CD14-positive monocyte (primary cell): ENCODE results near the gene CUL4A. TPM values are rescaled to one million over a fixed set of nuclear protein-coding genes. Genes with fewer than 3 reads are reported as not detected.

ENCODE experiments used
- DNase-seq, 3 donors: peaks; one replicate each; pipeline ENCODE4 v3.0.0-alpha.2; 2011 to 2022
- H2AFZ ChIP-seq: 2 replicates; pipeline ENCODE4 v1.6.0; 2012; ENCODE audit warnings: mild to moderate bottlenecking, low read depth, low read length, inconsistent platforms; ENCODE audit not compliant: insufficient read depth, poor library complexity, severe bottlenecking
- H3K27ac ChIP-seq, 2 donors: 1 replicate in 1 of 2; 2 replicates in 1 of 2; pipeline ENCODE4 v1.5.1; 2012 to 2013; ENCODE audit warnings: low read length in 2 of 2, control low read depth in 1 of 2, inconsistent platforms in 1 of 2, low read depth in 1 of 2, mild to moderate bottlenecking in 1 of 2
- H3K27me3 ChIP-seq, 2 donors: one replicate each; pipeline versions ENCODE4 v1.6.0 to v1.6.1; 2011 to 2013; ENCODE audit warnings: low read length in 2 of 2; ENCODE audit not compliant: control insufficient read depth in 2 of 2, insufficient read depth in 2 of 2
- H3K36me3 ChIP-seq, 2 donors: replicated peaks in 1 of 2; 1 replicate in 1 of 2; 2 replicates in 1 of 2; pipeline versions ENCODE4 v1.5.1 to v1.6.1; 2012 to 2013; ENCODE audit warnings: low read length in 2 of 2, control low read depth in 1 of 2, inconsistent platforms in 1 of 2, mild to moderate bottlenecking in 1 of 2; ENCODE audit not compliant: insufficient read depth in 2 of 2, control insufficient read depth in 1 of 2
- H3K4me1 ChIP-seq, 2 donors: 1 replicate in 1 of 2; 2 replicates in 1 of 2; pipeline versions ENCODE4 v1.5.1 to v1.6.1; 2012 to 2013; ENCODE audit warnings: low read length in 2 of 2, control low read depth in 1 of 2, inconsistent platforms in 1 of 2, mild to moderate bottlenecking in 1 of 2, moderate library complexity in 1 of 2; ENCODE audit not compliant: insufficient read depth in 2 of 2, control insufficient read depth in 1 of 2
- H3K4me2 ChIP-seq: replicated peaks from 2 replicates; pipeline ENCODE3; 2012; ENCODE audit warnings: low read length, moderate library complexity, mild to moderate bottlenecking; ENCODE audit not compliant: poor library complexity, severe bottlenecking; ENCODE audit errors: extremely low read depth
- H3K4me3 ChIP-seq, 3 experiments: fragments of 200-600 bp in 1 of 3; sonication (generic) in 1 of 3; replicated peaks in 1 of 3; 1 replicate in 2 of 3; 2 replicates in 1 of 3; pipeline ENCODE4 v1.5.1; 2011 to 2013; ENCODE audit warnings: low read length in 3 of 3, mild to moderate bottlenecking in 3 of 3, control low read depth in 2 of 3, low read depth in 2 of 3, inconsistent platforms in 1 of 3, moderate library complexity in 1 of 3
- H3K79me2 ChIP-seq: 2 replicates; pipeline ENCODE4 v1.6.0; 2012; ENCODE audit warnings: mild to moderate bottlenecking, control low read depth, inconsistent platforms, low read length, moderate library complexity; ENCODE audit not compliant: insufficient read depth
- H3K9ac ChIP-seq: 2 replicates; pipeline ENCODE4 v1.6.0; 2017; ENCODE audit warnings: low read length, mild to moderate bottlenecking; ENCODE audit not compliant: insufficient read depth, poor library complexity, severe bottlenecking
- H3K9me3 ChIP-seq, 2 donors: replicated peaks in 1 of 2; 1 replicate in 1 of 2; 2 replicates in 1 of 2; pipeline versions ENCODE4 v1.5.1 to v1.6.1; 2012 to 2013; ENCODE audit warnings: low read length in 2 of 2, control low read depth in 1 of 2; ENCODE audit not compliant: control insufficient read depth in 1 of 2, insufficient read depth in 1 of 2
- H4K20me1 ChIP-seq: 2 replicates; pipeline ENCODE4 v1.6.0; 2012; ENCODE audit warnings: mild to moderate bottlenecking, low read length, control low read depth, moderate library complexity; ENCODE audit not compliant: insufficient read depth
- H3K27ac Mint-ChIP-seq, 7 donors: one replicate each; pipeline ENCODE4 v1.8.0; 2020; ENCODE audit warnings: mild to moderate bottlenecking in 7 of 7, mixed read lengths in 7 of 7, moderate library complexity in 6 of 7, inconsistent platforms in 2 of 7
- H3K27me3 Mint-ChIP-seq, 3 donors: one replicate each; pipeline ENCODE4 v1.8.0; 2021 to 2022; ENCODE audit warnings: low read depth in 3 of 3, mild to moderate bottlenecking in 3 of 3, mixed read lengths in 3 of 3, moderate library complexity in 3 of 3, inconsistent platforms in 1 of 3
- H3K36me3 Mint-ChIP-seq, 2 donors: one replicate each; pipeline ENCODE4 v1.8.0; 2020; ENCODE audit warnings: mixed read lengths in 2 of 2, inconsistent platforms in 1 of 2, mild to moderate bottlenecking in 1 of 2
- H3K4me1 Mint-ChIP-seq: one replicate; pipeline ENCODE4 v1.8.0; 2020; ENCODE audit warnings: mild to moderate bottlenecking, mixed read lengths
- H3K4me3 Mint-ChIP-seq, 2 donors: one replicate each; pipeline ENCODE4 v1.8.0; 2020; ENCODE audit warnings: mild to moderate bottlenecking in 2 of 2, mixed read lengths in 2 of 2, moderate library complexity in 1 of 2
- H3K9me3 Mint-ChIP-seq, 7 donors: one replicate each; pipeline ENCODE4 v1.8.0; 2020 to 2022; ENCODE audit warnings: mixed read lengths in 7 of 7, mild to moderate bottlenecking in 6 of 7, moderate library complexity in 6 of 7, inconsistent platforms in 2 of 7
- WGBS: methylation state at CpG from one replicate; pipeline ENCODE4 v1.1.5; 2013; ENCODE audit warnings: missing lambda C conversion rate; ENCODE audit not compliant: insufficient coverage; 5-methylcytosine and 5-hydroxymethylcytosine counted together
- intact Hi-C, 2 donors: fragments of 100-400 bp; cut with micrococcal nuclease; formaldehyde crosslinking; loops; one replicate each; pipeline versions ENCODE4 v1.15.0 to v1.15.1; 2023
- polyA plus RNA-seq, 3 donors: library from polyadenylated mRNA; depleted of rRNA in 1 of 3; unstranded in 2 of 3; stranded (reverse) in 1 of 3; fragments of 300-500 nt in 2 of 3; fragments of >200 nt in 1 of 3; fragmentation: Illumina TruSeq in 2 of 3; gene quantifications; 1 replicate in 2 of 3; 2 replicates in 1 of 3; pipeline ENCODE4 v1.2.3, GENCODE V29; 2012 to 2021
- TF ChIP-seq, protein P1 (sequence below): fragments of 200-600 bp; IDR thresholded peaks from one replicate; pipeline ENCODE4 v1.8.0; 2022; ENCODE audit warnings: antibody characterized with exemption, mild to moderate bottlenecking

The CUL4A gene
- polyA plus RNA-seq, 3 donors = 32.0 to 53.9 (median 33.7) TPM

DNA sequence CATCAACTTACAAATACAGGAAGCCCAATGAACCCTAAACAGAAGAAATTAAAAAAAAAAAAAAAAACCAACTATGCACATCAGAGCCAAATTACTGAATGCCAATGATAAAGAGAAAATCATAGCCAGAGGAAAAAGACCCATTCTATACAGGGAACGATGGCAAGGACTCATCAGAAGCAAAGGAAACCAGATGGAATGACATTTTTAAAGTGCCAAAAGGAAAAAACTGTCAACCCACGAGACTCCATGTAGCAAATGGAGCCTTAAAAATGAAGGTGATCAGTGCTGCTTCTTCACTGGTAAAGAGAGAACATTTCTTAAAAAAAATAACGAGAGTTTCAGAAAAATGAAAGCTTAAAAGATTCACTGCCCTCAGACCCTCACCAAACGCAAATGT is 19.2 kb upstream of the CUL4A start:
- intact Hi-C loops = no loop called here
- Histone ChIP-seq H3K9me3 (no peaks in the 10 kb centered on the region), H3K4me1 (peaks cover 0 to 10% of the 10 kb centered on the region in 2 donors), H3K9ac (no peak overlapping the region), H3K36me3 (peaks cover 46 to 71% of the 10 kb centered on the region in 2 donors), H3K4me3 (no peak overlapping the region), H2AFZ (no peak overlapping the region), H3K27me3 (no peaks in the 10 kb centered on the region), H3K79me2 (no peaks in the 10 kb centered on the region), H4K20me1 (no peaks in the 10 kb centered on the region), H3K4me2 (no peak overlapping the region), H3K27ac (no peak overlapping the region)
- TF ChIP-seq, protein P1, sequence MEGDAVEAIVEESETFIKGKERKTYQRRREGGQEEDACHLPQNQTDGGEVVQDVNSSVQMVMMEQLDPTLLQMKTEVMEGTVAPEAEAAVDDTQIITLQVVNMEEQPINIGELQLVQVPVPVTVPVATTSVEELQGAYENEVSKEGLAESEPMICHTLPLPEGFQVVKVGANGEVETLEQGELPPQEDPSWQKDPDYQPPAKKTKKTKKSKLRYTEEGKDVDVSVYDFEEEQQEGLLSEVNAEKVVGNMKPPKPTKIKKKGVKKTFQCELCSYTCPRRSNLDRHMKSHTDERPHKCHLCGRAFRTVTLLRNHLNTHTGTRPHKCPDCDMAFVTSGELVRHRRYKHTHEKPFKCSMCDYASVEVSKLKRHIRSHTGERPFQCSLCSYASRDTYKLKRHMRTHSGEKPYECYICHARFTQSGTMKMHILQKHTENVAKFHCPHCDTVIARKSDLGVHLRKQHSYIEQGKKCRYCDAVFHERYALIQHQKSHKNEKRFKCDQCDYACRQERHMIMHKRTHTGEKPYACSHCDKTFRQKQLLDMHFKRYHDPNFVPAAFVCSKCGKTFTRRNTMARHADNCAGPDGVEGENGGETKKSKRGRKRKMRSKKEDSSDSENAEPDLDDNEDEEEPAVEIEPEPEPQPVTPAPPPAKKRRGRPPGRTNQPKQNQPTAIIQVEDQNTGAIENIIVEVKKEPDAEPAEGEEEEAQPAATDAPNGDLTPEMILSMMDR = no peak
- 100% methylated on average over 1 of the region's 4 CpGs for WGBS
- no peak for DNase-seq
- no peaks in the 10 kb centered on the region for H3K9me3 Mint-ChIP-seq
- H3K4me1 Mint-ChIP-seq = peaks cover 11% of the 10 kb centered on the region
- H3K4me3 Mint-ChIP-seq = no peak overlapping the region
- H3K27ac Mint-ChIP-seq = peak overlapping the region in 2 of 7 donors; percentile 62 to 80
- peaks cover 70 to 78% of the 10 kb centered on the region in 2 donors for H3K36me3 Mint-ChIP-seq
- peaks cover 0 to 2% (median 0%) of the 10 kb centered on the region in 3 donors for H3K27me3 Mint-ChIP-seq

DNA sequence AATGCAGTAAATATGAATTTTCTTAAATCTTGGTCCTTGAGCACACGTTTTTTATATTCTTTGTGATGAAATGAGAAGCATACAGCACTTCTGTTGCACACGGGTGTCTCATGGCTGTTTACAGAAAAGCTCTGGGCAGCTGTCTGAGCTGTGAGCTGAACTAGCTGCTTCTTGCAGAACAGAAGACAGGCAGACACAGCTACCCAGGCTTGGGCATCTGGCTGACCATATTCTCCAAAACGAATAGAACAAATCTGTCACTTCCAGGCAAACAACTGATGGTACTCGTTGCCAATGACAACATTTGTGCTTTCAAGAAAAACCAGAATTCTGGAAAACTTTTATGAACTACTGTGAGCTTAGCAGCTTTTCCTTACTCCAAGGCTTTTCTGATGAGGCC is 17.1 kb upstream of the CUL4A start:
- Mint-ChIP-seq H3K36me3 (peaks cover 77 to 81% of the 10 kb centered on the region in 2 donors), H3K9me3 (no peaks in the 10 kb centered on the region), H3K27ac (no peak overlapping the region), H3K4me1 (peaks cover 7% of the 10 kb centered on the region), H3K27me3 (peaks cover 0 to 2% (median 2%) of the 10 kb centered on the region in 3 donors), H3K4me3 (no peak overlapping the region)
- no peak overlapping the region for H3K27ac ChIP-seq
- 97% methylated on average over 3 of the region's 4 CpGs for WGBS
- DNase-seq = no peak
- H3K27me3 ChIP-seq = no peaks in the 10 kb centered on the region
- no peak overlapping the region for H3K4me3 ChIP-seq
- H3K9me3 ChIP-seq = no peaks in the 10 kb centered on the region
- H3K36me3 ChIP-seq = peaks cover 57 to 90% of the 10 kb centered on the region in 2 donors
- no peaks in the 10 kb centered on the region for H4K20me1 ChIP-seq
- no peaks in the 10 kb centered on the region for H3K79me2 ChIP-seq
- intact Hi-C loops = no loop called here
- no peak overlapping the region for H2AFZ ChIP-seq
- no peak overlapping the region for H3K9ac ChIP-seq
- H3K4me1 ChIP-seq = peaks cover 0 to 6% of the 10 kb centered on the region in 2 donors
- H3K4me2 ChIP-seq = no peak overlapping the region
- TF ChIP-seq, protein P1 = no peak
